HG02970 (cell line): ENCODE data around the gene LVRN.
"Not testable (repeated sequence)": the region's sequence is repeated elsewhere in the genome, so short reads cannot be mapped to it uniquely, and the experiment has no call there.

Source experiments
- ATAC-seq: cut with Tn5 transposase; IDR thresholded peaks from one replicate; pipeline ENCODE4 v1.9.1; 2021; ENCODE audit warnings: mild to moderate bottlenecking, moderate library complexity, moderate number of reproducible peaks; ENCODE audit not compliant: unreplicated experiment, low FRiP score

Gene LVRN

GRCh38 chr5:115962239-115962564 is at the start of gene LVRN:
Gene LVRN (plus strand): TSS chr5:115962475. CDS start chr5:115962618, 143 bp downstream.
- no peak for ATAC-seq

GRCh38 chr5:115913623-115914400 is 48.5 kb upstream of the LVRN start:
- not testable (repeated sequence) for ATAC-seq

GRCh38 chr5:115920171-115920725 is 42.0 kb upstream of the LVRN start:
- no peak for ATAC-seq

- not testable (repeated sequence) for ATAC-seq
Observed at GRCh38 chr5:115928578-115929407, 33.5 kb upstream of the LVRN start.

- not testable (repeated sequence) for ATAC-seq
Observed at GRCh38 chr5:115930171-115930570, 32.1 kb upstream of the LVRN start.

GRCh38 chr5:115930630-115931337 is 31.5 kb upstream of the LVRN start:
- no peak for ATAC-seq

- no peak for ATAC-seq
Observed at GRCh38 chr5:115932991-115933390, 29.3 kb upstream of the LVRN start.

- ATAC-seq = no peak
Observed at GRCh38 chr5:115934388-115934974, 27.8 kb upstream of the LVRN start.

GRCh38 chr5:115936031-115936430 is 26.2 kb upstream of the LVRN start:
- ATAC-seq = no peak

GRCh38 chr5:115939059-115939458 is 23.2 kb upstream of the LVRN start:
- no peak for ATAC-seq

GRCh38 chr5:115940080-115940810 is 22.0 kb upstream of the LVRN start:
- no peak for ATAC-seq

- no peak for ATAC-seq
Observed at GRCh38 chr5:115941051-115941675, 21.1 kb upstream of the LVRN start.

GRCh38 chr5:115944501-115944900 is 17.8 kb upstream of the LVRN start:
- ATAC-seq = no peak

- ATAC-seq = no peak
Observed at GRCh38 chr5:115946655-115947054, 15.6 kb upstream of the LVRN start.

- no peak for ATAC-seq
Observed at GRCh38 chr5:115947260-115947659, 15.0 kb upstream of the LVRN start.

- no peak for ATAC-seq
Observed at GRCh38 chr5:115948091-115948534, 14.2 kb upstream of the LVRN start.

GRCh38 chr5:115949096-115949495 is 13.2 kb upstream of the LVRN start:
- ATAC-seq = no peak

- ATAC-seq = no peak
Observed at GRCh38 chr5:115952588-115952987, 9.7 kb upstream of the LVRN start.

- ATAC-seq = no peak
Observed at GRCh38 chr5:115954144-115954543, 8.1 kb upstream of the LVRN start.
